ENCODE results near the gene CAMK1D. TPM values are rescaled to one million over a fixed set of nuclear protein-coding genes. Genes with fewer than 3 reads are reported as not detected.

CAMK1D gene
- total RNA-seq, 3 donors from 2014 or later (not counting 1 experiment from before 2014, with no cell fraction given), result 44.2 to 56.4 (median 49.7) TPM

GRCh38 chr10:12841826-12842225 lies 492.5 kb downstream of the CAMK1D start:
- Histone ChIP-seq H3K4me3 (ENCODE audit: low read length) (no peak overlapping the region), H3K27ac (ENCODE audit: low read length) (no peak overlapping the region), H3K27me3 (ENCODE audit: control insufficient read depth, insufficient read depth, low read length) (no peaks in the 10 kb centered on the region), H3K4me1 (ENCODE audit: control insufficient read depth, insufficient read depth, low read length) (no peaks in the 10 kb centered on the region), H3K9me3 (ENCODE audit: control insufficient read depth, insufficient read depth, low read length) (no peaks in the 10 kb centered on the region), H3K36me3 (ENCODE audit: control insufficient read depth, insufficient read depth, low read length) (no peaks in the 10 kb centered on the region)
- Mint-ChIP-seq H3K9me3 (no peaks in the 10 kb centered on the region), H3K27me3 (ENCODE audit: low read depth in 2 of 2) (peaks cover 0 to 10% of the 10 kb centered on the region in 2 donors), H3K4me3 (no peak overlapping the region), H3K36me3 (no peaks in the 10 kb centered on the region), H3K4me1 (no peaks in the 10 kb centered on the region), H3K27ac (no peak overlapping the region)
- no peak for TF ChIP-seq CTCF (IDR thresholded peaks at IDR 0.05)
- WGBS (ENCODE audit: insufficient coverage), result 93% methylated on average over 12 of the region's 13 CpGs
- intact Hi-C loops (cut with micrococcal nuclease), result no loop called here
- ATAC-seq (no peak), DNase-seq (no peak)

GRCh38 chr10:12842310-12842709 lies 493.0 kb downstream of the CAMK1D start:
- WGBS (ENCODE audit: insufficient coverage), result 72% methylated on average over 6 of the region's 6 CpGs
- Histone ChIP-seq H3K27me3 (ENCODE audit: control insufficient read depth, insufficient read depth, low read length) (no peaks in the 10 kb centered on the region), H3K27ac (ENCODE audit: low read length) (no peak overlapping the region), H3K4me1 (ENCODE audit: control insufficient read depth, insufficient read depth, low read length) (no peaks in the 10 kb centered on the region), H3K36me3 (ENCODE audit: control insufficient read depth, insufficient read depth, low read length) (no peaks in the 10 kb centered on the region), H3K4me3 (ENCODE audit: low read length) (no peak overlapping the region), H3K9me3 (ENCODE audit: control insufficient read depth, insufficient read depth, low read length) (no peaks in the 10 kb centered on the region)
- Mint-ChIP-seq H3K36me3 (no peaks in the 10 kb centered on the region), H3K27me3 (ENCODE audit: low read depth in 2 of 2) (peaks cover 0 to 15% of the 10 kb centered on the region in 2 donors), H3K27ac (no peak overlapping the region), H3K9me3 (no peaks in the 10 kb centered on the region), H3K4me1 (no peaks in the 10 kb centered on the region), H3K4me3 (no peak overlapping the region)
- DNase-seq, result no peak
- intact Hi-C loops (cut with micrococcal nuclease), result no loop called here
- no peak for ATAC-seq
- no peak for TF ChIP-seq CTCF (IDR thresholded peaks at IDR 0.05)

- WGBS (ENCODE audit: insufficient coverage), result 90% methylated on average over 12 of the region's 12 CpGs
- intact Hi-C loops (cut with micrococcal nuclease), result no loop called here
- H3K4me1 Mint-ChIP-seq, result no peaks in the 10 kb centered on the region
Measured at GRCh38 chr10:12843296-12843945, 494.1 kb downstream of the CAMK1D start.

More at GRCh38 chr10:12843296-12843945, 494.1 kb downstream of the CAMK1D start:
- H3K9me3 Mint-ChIP-seq, result no peaks in the 10 kb centered on the region
- H3K36me3 Mint-ChIP-seq, result no peaks in the 10 kb centered on the region
- H3K4me3 ChIP-seq (ENCODE audit: low read length), result no peak overlapping the region
- no peak for DNase-seq
- H3K27ac Mint-ChIP-seq, result no peak overlapping the region
- no peak overlapping the region for H3K27ac ChIP-seq (ENCODE audit: low read length)
- ATAC-seq, result no peak
- no peaks in the 10 kb centered on the region for H3K27me3 ChIP-seq (ENCODE audit: control insufficient read depth, insufficient read depth, low read length)
- peaks cover 0 to 18% of the 10 kb centered on the region in 2 donors for H3K27me3 Mint-ChIP-seq (ENCODE audit: low read depth in 2 of 2)
- no peaks in the 10 kb centered on the region for H3K9me3 ChIP-seq (ENCODE audit: control insufficient read depth, insufficient read depth, low read length)
- H3K4me3 Mint-ChIP-seq, result no peak overlapping the region
- H3K4me1 ChIP-seq (ENCODE audit: control insufficient read depth, insufficient read depth, low read length), result no peaks in the 10 kb centered on the region
- no peak for TF ChIP-seq CTCF (IDR thresholded peaks at IDR 0.05)
- no peaks in the 10 kb centered on the region for H3K36me3 ChIP-seq (ENCODE audit: control insufficient read depth, insufficient read depth, low read length)
